Tibial nerve (tissue), 3 donors: ENCODE results near the gene AGFG2.

Experiments
- CTCF ChIP-seq, 5 experiments: fragments of 200-600 bp in 3 of 5; fragments of 450-650 bp in 2 of 5; sonication (generic) in 3 of 5; IDR thresholded peaks; one replicate each; pipeline ENCODE4 v1.5.1; 2016 to 2019; ENCODE audit warnings: antibody characterized with exemption in 5 of 5, mild to moderate bottlenecking in 3 of 5, moderate library complexity in 2 of 5
- POLR2A ChIP-seq, 2 donors: fragments of 450-650 bp; IDR thresholded peaks; one replicate each; pipeline ENCODE4 v1.6.1; 2017; ENCODE audit warnings: antibody characterized with exemption in 2 of 2, mild to moderate bottlenecking in 2 of 2, moderate library complexity in 2 of 2

DNA sequence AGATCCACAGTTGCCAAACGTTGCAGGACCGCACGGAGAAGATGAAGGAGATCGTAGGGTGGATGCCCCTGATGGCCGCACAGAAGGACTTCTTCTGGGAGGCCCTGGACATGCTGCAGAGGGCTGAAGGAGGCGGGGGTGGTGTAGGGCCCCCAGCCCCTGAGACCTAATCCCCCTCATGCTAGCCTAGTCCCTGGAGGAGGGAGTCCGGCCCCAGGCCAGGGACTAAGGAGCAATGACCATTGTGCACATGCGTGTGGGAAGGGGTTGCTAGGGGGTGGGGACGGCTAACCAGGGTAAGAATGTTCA is 61.7 kb downstream of the AGFG2 start:
- TF ChIP-seq CTCF (IDR thresholded peaks at IDR 0.05) = no peak
- TF ChIP-seq POLR2A (IDR thresholded peaks at IDR 0.05) = no peak
